HG02973 (cell line): ENCODE data around the gene MACC1.

ENCODE experiments used
- ATAC-seq: cut with Tn5 transposase; IDR thresholded peaks from one replicate; pipeline ENCODE4 v1.9.1; 2021; ENCODE audit warnings: moderate library complexity; ENCODE audit not compliant: unreplicated experiment

The MACC1 gene

GRCh38 chr7:20183086-20183485, 34.1 kb downstream of the MACC1 start:
- no peak for ATAC-seq

- no peak for ATAC-seq
Measured at GRCh38 chr7:20176578-20177242, 40.5 kb downstream of the MACC1 start.

GRCh38 chr7:20173828-20174227, 43.4 kb downstream of the MACC1 start:
- no peak for ATAC-seq

- ATAC-seq: no peak
Measured at GRCh38 chr7:20172736-20173334, 44.3 kb downstream of the MACC1 start.

- ATAC-seq: no peak
Measured at GRCh38 chr7:20170633-20171032, 46.6 kb downstream of the MACC1 start.

- ATAC-seq: no peak
Measured at GRCh38 chr7:20165146-20165510, 52.1 kb downstream of the MACC1 start.

- no peak for ATAC-seq
Measured at GRCh38 chr7:20164425-20165145, 52.6 kb downstream of the MACC1 start.

- no peak for ATAC-seq
Measured at GRCh38 chr7:20162665-20163064, 54.5 kb downstream of the MACC1 start.

GRCh38 chr7:20159226-20159747, 57.9 kb downstream of the MACC1 start:
- no peak for ATAC-seq

- ATAC-seq: no peak
Measured at GRCh38 chr7:20158684-20159083, 58.5 kb downstream of the MACC1 start.

- no peak for ATAC-seq
Measured at GRCh38 chr7:20157456-20157855, 59.7 kb downstream of the MACC1 start.

- no peak for ATAC-seq
Measured at GRCh38 chr7:20153999-20154398, 63.2 kb downstream of the MACC1 start.

GRCh38 chr7:20153567-20153966, 63.6 kb downstream of the MACC1 start:
- ATAC-seq: no peak

- ATAC-seq: no peak
Measured at GRCh38 chr7:20152511-20152910, 64.7 kb downstream of the MACC1 start.

- no peak for ATAC-seq
Measured at GRCh38 chr7:20151708-20152456, 65.3 kb downstream of the MACC1 start.

GRCh38 chr7:20146451-20146850, 70.7 kb downstream of the MACC1 start:
- no peak for ATAC-seq

GRCh38 chr7:20144801-20145200, 72.4 kb downstream of the MACC1 start:
- ATAC-seq: no peak

- ATAC-seq: no peak
Measured at GRCh38 chr7:20141666-20142065, 75.5 kb downstream of the MACC1 start.

GRCh38 chr7:20141002-20141345, 76.2 kb downstream of the MACC1 start:
- no peak for ATAC-seq

- ATAC-seq: no peak
Measured at GRCh38 chr7:20140291-20141001, 76.7 kb downstream of the MACC1 start.

- no peak for ATAC-seq
Measured at GRCh38 chr7:20136647-20137046, 80.5 kb downstream of the MACC1 start.
